Stimulated activated CD8-positive, alpha-beta memory T cell treated with anti-CD3 and anti-CD28 coated beads, Interleukin-4, amount 100 ng/mL, for 1 hour (primary cell): ENCODE data around the gene COLGALT1.
"Not testable (repeated sequence)": the region's sequence is repeated elsewhere in the genome, so short reads cannot be mapped to it uniquely, and the experiment has no call there.

Experiments
- DNase-seq, 2 donors: peaks; one replicate each; pipeline ENCODE4 v3.0.0-alpha.2; 2020; ENCODE audit warnings: low read depth in 2 of 2, low spot score in 1 of 2

COLGALT1 gene

DNA sequence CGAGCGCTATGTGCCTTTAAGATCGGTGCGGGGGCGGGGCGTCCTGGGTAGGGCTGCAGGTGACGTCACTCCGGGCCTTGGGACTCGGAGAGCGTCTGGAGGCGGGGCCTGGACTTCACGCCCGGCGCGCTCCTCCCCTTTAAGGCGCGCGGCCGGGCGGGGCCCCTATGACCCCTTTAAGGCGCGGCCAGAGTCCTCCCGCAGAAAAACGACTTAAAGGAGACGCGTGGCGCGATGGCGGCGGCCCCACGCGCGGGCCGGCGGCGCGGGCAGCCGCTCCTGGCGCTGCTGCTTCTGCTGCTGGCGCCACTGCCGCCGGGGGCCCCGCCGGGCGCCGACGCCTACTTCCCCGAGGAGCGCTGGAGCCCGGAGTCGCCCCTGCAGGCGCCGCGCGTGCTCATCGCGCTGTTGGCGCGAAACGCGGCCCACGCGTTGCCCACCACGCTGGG, at the start of gene COLGALT1:
COLGALT1 (plus strand) TSS at position 170 of the 449 bp plus-strand sequence; CDS start at position 235, 65 bp downstream.
- DNase-seq, result peak; percentile 97

GRCh38 chr19:17506745-17507144, 48.7 kb upstream of the COLGALT1 start:
- no peak for DNase-seq

GRCh38 chr19:17508558-17508933, 46.9 kb upstream of the COLGALT1 start:
- DNase-seq, result not testable (repeated sequence)

- no peak for DNase-seq
Measured at GRCh38 chr19:17510220-17510993, 45.0 kb upstream of the COLGALT1 start.

DNA sequence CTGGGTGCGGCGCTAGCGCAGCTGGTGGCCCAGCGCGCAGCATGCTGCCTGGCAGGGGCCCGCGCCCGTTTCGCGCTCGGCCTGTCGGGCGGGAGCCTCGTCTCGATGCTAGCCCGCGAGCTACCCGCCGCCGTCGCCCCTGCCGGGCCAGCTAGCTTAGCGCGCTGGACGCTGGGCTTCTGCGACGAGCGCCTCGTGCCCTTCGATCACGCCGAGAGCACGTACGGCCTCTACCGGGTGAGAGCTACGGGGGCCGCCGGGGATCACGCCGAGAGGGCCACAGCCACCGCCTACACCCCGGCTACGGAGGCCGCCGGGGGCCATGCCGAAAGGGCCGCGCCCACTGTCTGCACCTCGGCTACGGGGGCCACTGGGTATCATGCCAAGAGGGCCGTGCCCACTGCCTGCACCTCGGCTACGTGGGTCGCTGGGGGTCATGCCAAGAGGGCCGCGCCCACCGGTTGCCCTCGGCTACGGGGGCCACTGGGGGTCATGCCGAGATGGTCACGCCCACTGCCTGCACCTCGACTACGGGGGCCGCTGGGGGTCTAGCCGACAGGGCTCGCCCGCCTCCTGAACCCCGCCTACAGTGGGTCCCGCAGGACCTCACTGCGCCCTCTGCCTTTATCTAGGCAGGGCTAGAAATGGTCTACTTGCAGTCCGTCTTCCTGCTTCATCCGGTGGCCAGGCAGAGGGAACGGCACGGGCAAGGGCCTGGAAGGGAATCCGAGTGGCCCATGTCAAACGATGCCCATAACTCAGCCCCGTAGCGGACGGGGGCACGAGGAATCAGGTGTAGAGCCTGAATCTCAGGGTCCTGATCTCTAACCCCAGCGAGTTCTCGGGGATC, 43.5 kb upstream of the COLGALT1 start:
- DNase-seq, result peak; percentile 51 to 80

DNA sequence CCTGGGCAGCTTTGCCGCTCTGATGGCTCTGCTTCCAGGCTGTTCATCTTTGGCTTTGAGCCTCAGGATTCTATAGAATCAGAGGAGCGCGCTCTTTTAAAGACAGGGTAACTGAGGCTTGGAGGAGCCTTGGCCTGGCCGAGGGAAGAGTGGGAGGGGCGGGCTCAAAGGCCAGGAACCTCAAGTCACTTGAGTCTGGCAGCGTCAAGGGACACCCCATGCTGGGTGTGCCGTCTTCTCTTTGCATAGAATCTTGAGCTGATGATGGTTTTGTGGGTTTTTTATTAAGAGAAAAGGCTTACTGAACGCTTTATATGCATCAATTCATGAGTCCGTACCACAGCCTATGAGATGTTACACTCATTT, 42.9 kb upstream of the COLGALT1 start:
- no peak for DNase-seq

DNA sequence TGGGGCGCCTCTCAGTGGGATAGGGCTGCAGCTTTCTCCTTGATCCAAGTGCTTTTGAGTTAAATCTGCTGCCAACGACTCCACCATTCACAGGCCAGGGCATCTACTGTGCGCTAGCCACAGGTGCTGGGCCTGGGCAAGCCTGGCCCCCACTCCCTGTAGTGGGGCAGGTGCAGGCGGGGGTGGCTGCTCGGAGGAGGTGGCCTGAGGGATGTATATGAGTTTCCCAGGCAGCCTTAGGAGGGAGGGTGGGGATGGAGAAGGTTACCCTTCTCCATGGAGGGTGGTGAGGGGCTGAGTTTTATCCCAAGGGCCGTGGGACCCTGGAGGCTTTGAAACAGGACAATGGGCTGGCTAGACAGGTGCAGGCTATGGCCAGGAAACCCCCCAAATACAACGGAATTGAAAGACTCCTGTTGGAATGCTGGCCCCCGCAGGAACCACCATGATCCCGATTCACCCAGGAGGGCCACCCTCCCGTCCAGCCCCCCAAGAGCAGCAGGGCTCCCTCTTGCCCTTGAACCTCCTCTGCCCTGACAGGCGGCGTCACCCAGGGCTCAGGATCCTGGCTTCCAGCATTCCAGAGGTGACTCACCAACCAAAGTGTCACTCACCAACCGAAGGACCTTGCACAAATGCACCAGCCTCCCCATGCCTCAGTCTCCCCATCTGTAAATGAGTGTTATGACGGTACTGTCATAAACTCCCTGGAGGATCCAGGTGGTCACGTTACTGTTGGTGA, 39.9 kb upstream of the COLGALT1 start:
- DNase-seq, result no peak

DNA sequence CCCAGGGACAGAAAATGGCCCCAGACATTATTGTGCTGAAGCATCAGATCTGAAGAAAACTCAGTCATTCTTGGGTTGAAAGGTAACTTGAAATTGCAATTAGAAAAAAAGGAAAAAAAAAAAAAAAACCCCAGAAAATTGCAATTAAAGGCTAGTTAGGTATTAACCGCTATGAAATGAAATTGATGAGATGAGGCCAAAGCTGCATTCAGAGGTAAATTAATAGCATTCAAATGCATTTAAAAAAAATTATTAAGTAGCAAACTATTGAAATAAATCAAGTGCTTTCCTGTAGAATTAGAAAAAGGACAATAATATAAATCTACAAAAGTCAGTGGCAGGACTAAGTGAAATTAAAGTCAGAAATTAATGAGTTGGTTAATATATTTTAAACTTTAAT, 37.6 kb upstream of the COLGALT1 start:
- no peak for DNase-seq

GRCh38 chr19:17518654-17519053, 36.8 kb upstream of the COLGALT1 start:
- DNase-seq, result not testable (repeated sequence)

DNA sequence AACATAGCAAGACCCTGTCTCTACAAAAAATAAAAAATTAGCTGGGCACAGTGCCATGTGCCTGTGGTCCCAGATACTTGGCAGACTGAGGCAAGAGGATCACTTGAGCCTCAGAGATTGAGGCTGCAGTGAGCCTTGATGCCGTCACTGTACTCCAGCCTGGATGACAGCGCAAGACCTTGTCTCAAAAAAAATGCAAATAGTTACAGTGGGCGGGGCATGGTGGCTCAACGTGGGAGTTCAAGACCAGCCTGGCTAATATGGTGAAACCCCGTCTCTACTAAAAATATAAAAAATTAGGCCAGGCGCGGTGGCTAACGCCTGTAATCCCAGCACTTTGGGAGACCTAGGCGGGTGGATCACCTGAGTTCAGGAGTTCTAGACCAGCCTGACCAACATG, 35.5 kb upstream of the COLGALT1 start:
- DNase-seq, result no peak

DNA sequence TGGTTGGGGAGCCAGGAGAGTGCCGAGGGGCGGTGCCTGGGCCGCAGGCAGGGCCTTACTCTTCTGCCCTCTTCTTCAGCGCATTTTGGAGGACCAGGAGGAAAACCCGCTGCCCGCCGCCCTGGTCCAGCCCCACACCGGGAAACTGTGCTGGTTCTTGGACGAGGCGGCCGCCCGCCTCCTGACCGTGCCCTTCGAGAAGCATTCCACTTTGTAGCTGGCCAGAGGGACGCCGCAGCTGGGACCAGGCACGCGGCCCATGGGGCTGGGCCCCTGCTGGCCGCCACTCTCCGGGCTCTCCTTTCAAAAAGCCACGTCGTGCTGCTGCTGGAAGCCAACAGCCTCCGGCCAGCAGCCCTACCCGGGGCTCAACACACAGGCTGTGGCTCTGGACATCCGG, 34.6 kb upstream of the COLGALT1 start:
- DNase-seq, result no peak

DNA sequence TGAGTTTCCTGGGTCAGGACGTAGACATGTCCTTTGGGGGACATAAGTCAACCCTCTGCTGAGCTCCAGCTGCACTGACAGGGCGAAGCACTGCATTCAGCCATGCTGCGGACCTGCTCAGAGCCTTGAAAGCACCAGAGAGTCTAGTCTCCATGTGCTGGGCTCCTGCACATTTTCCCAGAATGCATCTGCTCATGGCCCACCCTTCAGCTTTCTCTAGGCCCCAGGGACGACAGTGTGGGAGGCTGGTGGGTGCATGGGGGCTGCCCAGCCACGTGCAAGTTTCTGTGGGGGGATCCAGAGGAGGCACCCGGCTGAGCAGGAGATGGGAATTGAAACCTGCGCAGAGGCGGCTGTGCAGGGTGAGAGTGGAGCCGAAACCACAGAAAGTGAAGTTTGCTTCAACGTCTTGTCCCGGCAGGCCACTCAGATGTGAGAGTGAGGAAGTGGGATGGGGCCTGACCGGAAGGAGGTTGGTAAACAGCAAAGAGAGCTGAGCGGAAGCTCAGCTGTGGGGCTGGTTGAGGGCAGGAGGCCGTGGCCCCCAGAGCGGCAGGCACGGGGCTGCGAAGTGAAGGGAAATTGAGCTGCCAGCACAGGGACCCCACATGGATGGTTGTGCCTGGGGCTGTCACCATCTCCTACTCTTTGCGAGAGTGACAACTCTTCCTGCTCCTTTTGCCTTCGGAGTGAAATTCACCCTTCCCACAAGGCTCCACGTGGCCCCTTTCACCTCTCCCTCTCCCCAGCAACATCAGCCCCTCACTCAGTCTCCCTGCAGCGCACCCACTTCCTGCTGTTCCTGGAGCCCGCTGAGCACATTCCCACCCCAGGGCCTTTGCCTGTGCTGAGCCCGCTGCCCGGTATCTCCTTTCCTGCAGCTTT, 32.2 kb upstream of the COLGALT1 start:
- no peak for DNase-seq

DNA sequence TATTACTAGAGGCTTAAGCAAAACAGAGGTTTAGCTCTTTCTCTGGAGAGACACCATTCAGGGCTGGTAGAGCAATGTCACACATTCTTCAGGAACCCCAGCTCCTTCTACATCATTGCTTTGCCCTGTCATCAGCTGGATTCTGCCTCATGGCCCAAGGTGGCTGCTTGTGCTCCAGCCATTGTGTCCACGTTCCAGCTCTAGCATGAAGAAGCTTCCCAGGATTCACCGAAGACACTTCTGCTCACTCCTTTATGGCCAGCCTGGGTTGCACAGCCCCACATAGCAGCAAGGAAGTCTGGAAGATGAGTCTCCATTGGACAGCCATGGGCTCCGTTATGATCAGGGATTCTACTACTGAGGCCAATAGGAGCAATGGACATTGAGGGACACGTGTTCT, 30.8 kb upstream of the COLGALT1 start:
- no peak for DNase-seq

DNA sequence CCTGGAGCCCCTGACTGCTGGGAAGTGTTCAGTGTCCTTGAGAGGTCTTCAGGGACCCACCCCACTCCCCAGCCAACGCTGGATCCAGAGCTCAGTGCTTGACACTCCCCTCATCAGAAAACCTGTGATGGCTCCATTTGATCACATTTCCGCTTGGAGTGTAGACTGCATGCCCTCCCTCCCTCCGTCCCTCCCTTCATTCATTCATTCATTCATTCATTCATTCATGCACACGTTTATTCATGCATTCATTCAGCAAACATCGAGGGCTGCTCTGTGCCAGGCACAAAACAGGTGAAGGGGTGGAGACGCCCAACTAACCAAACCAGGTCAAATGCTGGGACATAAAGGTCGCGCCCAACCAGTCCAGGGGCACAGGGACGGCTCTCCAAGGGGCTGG, 30.3 kb upstream of the COLGALT1 start:
- DNase-seq, result no peak

DNA sequence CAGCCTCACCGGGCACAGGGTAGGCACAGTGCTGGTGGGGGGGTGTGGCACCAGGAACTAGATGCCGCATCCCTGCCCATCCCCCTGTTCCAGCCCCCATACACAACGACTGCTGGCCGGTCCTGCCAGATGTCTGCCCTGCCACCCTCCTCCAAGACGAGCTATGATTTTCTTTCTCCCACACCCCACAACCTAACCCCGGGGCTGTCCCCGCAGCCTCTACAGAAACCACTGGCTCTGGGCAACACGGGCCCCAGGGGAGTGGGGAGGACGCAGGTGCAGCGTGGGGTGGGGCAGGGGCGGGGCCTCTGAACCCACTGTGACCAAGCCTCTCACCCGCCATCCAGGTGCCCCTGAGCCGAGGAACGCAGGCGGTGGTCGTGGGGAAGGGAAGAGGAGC, 28.5 kb upstream of the COLGALT1 start:
- no peak for DNase-seq

DNA sequence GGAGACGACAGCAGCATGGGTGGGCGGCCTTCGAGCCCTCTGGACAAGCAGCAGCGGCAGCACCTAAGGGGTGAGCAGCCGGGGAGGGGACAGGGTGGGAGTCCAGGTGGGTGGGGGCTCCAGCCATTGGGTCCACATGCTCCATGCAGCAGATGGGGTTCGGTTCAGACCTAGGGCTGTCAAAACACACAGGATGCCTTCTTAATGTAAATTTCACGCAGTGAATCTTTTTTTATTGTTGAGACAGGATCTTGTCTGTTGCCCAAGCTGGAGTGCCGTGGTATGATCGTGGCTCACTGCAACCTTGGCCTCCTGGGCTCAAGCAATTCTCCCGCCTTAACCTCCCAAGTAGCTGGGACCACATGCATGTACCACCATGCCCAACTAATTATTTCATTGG, 28.1 kb upstream of the COLGALT1 start:
- DNase-seq, result no peak

DNA sequence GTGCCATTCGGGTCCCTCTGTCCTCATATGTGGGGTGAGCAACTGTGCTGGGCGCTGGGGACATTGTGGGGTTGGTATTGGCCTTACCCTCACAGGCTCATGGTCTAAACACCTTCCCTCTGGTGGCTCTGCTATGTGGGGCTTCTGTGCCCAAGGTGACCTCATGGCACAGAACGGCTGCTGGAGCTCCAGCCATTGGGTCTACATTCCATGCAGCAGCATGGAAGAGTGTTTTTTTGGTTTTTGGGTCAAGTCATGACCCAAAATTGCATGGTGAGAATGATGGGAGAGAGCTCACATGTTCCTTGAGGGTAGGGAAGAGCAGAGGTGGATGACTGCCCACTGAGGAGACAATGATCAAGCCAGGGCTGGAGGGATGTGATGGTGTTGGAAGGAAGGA, 26.8 kb upstream of the COLGALT1 start:
- DNase-seq, result no peak

DNA sequence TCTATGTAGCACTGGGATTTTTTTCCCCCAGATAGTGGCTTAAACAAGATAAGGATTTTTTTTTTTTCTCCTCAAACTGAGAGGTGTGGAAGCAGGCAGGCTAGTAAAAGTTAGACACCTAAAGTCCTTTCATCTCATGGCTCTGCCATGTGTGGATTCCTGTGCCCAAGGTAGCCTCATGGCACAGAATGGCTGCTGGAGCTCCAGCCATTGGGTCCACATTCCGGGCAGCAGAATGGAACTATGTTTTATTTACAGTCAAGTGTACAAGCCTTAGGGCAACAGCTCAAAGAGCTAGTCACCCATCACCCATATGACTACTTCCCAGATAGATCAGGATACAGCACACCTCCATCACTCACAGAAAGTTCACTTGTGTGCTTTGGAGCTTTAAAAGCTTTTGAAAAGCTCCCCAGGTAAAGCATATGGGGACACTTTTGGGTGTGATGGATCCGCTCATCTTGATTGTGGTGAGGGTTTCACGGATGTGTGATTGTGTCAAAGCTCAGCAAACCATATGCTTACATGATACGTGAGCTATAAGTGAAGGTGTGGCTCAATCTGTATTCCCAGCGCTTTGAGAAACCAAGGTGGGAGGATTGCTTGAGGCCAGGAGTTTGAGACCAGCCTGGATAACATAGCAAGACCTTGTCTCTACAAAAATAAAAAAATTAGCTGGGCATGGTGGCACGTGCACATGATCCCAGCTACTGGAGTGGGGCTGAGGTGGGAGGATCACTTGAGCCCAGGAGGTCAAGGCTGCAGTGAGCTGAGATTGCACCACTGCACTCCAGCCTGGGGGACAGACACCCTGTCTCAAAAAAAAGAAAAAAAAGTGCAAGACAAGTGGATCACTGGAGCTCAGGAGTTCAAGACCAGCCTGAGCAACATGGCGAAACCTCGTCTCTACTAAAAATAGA, 25.9 kb upstream of the COLGALT1 start:
- DNase-seq, result no peak

GRCh38 chr19:17530586-17530985, 24.9 kb upstream of the COLGALT1 start:
- no peak for DNase-seq

DNA sequence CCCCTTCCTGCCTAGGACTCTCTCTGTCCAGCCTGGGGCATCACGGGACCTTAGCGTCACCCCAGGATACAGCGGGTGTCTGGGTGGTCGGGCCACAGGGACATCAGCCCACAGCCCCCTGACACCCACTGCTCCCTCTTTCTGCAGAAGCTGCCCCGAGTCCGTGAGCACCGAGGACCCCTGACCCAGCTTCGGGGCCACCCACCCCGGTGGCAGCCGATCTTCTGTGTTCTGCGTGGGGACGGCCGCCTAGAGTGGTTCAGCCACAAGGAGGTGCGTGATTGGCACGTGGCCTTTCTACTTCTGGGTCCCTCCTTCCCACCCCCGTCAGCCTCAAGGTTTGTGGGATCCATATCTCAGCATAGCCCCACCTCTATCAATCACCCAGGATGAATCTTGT, 23.3 kb upstream of the COLGALT1 start:
- no peak for DNase-seq
